UCSD-AML1 (cell line): ENCODE measurements around the gene PDCD7.
"Not testable (repeated sequence)": the region's sequence is repeated elsewhere in the genome, so short reads cannot be mapped to it uniquely, and the experiment has no call there.

Source experiments
- DNase-seq: peaks from one replicate; lab custom pipeline; 2025; ENCODE audit not compliant: unreplicated experiment; lab: John Stamatoyannopoulos, UW

The PDCD7 gene

DNA sequence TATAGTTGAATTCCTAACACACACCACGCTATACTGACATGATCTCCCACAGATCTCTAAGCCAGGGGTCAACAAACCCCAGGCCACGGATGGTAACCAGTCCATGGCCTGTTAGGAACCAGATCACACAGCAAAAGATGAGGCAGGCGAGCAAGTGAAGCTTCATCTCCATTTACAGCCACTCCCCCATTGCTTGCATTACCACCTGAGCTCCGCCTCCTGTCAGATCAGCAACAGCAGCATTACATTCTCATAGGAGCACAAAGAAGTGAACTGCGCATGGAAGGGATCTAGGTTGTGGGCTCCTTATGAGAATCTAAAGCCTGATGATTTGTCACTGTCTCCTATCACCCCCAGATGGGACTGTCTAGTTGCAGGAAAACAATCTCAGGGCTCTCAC, 2.7 kb downstream of the PDCD7 start:
- DNase-seq: no peak

DNA sequence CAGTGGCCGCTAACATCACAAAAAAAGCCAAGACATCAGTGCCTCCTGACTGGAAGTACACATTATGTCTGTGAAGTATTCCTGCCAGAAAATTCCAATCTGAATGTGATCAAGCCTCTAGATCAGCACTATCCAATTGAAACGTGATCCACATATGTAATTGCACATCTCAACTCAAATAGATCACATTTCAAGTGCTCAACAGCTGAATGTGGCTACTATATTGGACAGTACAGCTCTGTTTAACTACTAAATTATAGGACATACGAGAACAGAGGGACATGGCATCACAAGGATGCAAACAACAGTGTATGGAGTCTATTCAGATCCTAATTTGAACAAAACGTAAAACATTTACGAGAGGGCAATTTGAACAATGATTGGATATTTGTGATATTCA, 18.1 kb downstream of the PDCD7 start:
- no peak for DNase-seq

DNA sequence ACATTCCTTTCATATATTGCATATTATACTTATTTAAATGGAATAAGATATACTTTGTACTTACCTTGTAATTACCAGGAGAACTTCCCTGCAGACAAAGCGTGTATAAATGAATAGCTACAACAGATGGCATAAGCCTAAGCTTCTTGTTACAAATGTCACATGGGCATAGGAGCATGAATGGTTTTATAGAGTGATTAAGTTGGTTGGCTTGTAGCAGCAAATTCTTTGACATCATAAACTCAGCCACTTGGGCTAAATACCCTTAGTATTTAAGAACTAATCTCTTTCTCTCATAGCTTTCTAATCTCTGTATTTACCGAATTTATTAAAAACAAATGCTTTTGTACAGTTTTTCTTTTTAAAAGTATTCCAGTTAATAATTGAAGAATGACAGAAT, 18.5 kb downstream of the PDCD7 start, which contains the start of gene UBAP1L:
TSS of gene UBAP1L (minus strand) at position 115 of the 400 bp plus-strand sequence. CDS start 8,985 bp downstream, outside the sequence.
- no peak for DNase-seq

DNA sequence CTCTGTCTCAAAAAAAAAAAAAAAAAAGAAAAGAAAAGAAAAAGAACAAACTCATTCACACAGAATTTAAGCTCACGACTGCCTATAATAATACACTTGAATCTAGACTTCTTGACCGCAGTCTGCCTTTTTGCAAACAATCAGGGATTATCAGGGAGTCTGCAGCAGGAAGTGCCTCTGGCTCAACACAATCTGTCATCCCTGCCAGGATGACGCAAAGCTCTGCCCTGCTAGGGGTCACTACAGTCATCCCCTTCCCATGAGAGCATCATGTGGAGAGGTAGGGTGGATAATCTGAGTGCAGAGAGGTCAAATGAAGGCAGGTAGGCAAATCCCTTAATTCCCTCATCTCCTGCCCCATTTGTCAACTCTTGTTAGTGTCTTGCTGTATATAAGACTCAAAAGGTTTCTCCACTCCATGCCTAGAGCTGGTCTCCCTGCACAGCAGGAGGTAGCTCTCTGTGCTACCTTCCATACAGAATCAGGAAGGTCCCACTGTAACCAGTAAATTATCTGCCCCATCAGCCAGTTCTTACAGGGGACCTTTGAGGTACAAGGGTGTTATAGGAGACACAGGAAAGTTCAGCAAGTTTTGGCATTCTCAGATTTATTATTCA, 22.8 kb downstream of the PDCD7 start:
- DNase-seq: no peak

GRCh38 chr15:65106011-65106590, 27.5 kb downstream of the PDCD7 start:
- no peak for DNase-seq

GRCh38 chr15:65105038-65105437, 28.6 kb downstream of the PDCD7 start:
- DNase-seq: no peak

DNA sequence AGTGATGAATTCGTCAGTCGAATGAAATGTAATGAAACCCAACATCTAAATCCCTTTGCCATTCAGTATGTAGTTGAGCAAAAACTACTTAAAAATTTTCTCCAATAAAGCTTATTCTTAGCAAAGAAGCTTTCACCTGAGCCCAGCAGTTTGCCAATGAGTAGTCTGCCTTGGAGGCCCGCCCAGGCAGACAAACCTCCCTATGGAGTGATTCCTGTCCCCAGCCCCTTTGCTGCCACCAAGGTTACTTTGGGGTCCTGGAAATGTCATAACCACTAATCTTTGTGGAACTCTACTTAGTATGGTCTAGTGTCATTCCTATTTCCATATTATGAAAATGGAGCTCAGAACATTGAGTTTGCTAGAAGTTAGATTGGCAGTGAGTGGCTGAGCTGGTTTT, 30.7 kb downstream of the PDCD7 start:
- DNase-seq: no peak

DNA sequence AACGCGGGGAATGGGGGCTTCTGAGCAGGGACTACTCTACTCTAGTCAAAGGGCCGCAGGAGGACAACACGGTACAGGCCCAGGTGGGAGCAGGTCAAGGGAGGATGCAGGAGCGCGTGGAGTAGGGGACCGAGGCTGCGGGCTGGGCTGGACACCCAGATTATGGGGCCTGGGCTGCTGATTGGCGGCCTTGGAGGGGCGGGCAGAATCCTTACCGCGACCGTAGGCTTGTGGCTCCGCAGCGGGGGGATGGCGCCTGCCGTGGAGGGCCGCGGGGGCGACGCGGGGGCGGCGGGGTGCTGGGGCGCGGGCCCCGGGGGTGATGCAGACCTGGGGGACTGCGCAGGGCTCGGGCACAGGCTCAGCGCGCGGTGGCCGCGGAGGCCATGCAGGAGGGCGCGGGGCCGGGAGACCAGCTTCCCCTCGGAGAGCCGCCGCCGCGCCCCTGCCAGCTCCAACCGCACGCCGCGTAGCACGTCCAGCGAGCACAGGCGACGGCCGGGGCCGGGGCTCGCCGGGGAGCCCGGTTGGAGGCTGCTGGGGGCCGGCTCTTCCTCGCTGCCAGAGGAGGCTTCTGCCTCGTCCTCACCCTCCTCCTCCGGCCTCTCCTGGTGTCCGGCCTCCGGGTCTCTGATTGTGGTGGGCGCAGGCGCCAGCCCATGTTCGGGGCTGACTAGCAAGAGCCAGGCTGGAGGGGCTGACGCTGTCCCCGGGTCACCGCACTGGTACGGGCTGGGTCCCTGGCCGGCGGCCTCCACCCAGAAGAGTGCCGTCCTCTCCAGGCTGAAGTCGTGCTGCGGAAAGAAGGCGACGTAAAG, 31.5 kb downstream of the PDCD7 start:
- DNase-seq: no peak

GRCh38 chr15:65101411-65101890, 32.2 kb downstream of the PDCD7 start:
- DNase-seq: peak; percentile 60

DNA sequence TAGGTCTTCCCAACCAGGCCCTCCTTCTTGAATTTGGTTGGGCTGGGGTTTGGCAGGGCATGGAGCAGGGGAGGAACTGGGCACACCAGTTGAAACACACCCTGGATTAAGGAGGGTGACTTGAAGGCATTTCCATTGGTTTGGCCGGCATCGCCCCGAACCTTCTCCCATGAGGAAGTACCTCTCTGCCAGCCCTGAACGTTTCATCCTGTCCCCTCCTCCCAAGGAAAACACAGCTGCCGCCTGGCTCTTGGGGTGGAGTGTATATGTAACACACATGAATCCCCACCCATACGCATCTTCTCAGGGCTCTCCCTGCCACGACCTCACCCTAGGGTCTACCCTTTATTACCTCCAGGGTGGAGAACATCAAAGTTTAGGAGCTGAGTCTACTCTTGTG, 33.2 kb downstream of the PDCD7 start:
- no peak for DNase-seq

DNA sequence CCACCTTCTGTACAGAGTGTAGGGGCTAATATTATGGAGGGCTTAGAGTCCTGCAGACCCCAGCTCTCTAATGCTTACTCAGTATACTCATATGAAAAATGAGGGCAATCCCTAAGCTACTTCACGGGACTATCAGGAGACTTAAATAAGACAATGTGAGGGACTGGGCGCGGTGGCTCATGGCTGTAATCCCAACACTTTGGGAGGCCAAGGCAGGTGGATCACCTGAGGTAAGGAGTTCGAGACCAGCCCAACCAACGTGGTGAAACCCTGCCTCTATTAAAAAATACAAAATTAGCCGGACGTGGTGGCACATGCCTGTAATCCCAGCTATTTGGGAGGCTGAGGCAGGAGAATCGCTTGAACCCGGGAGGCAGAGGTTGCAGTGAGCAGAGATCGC, 33.8 kb downstream of the PDCD7 start:
- DNase-seq: not testable (repeated sequence)

- DNase-seq: no peak
Measured at GRCh38 chr15:65099336-65099735, 34.3 kb downstream of the PDCD7 start.

DNA sequence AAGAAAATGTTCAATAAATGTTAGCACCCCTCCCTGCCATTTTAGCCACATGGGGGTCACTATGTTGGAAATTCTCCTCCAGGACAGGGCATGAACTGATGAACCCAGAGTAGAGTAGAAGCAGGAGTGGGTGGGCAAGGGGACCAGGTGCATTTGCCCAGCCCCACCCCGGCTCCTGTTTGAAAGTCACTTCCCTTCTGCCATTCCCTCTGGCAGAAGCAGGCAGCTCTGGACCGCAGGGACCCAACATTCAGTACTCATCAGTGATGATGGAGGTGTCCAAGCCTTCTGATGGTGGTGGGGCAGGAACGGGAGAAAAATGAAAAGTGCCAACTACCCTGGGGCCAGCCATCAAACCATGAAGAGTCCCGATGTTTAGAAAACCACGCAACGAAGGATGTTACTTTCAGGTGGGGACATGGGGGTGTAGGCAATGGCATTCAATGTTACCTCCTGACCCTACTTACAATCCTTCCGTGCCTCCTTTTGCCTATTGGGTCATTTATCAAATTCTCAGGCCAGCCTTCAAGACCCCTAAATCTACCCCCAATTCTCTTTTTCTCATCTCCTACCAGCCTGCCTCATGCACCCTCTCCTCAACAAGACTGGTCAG, 35.9 kb downstream of the PDCD7 start:
- DNase-seq: no peak

- no peak for DNase-seq
Measured at GRCh38 chr15:65096481-65097385, 36.9 kb downstream of the PDCD7 start.

- no peak for DNase-seq
Measured at GRCh38 chr15:65095747-65096104, 37.9 kb downstream of the PDCD7 start.

- DNase-seq: no peak
Measured at GRCh38 chr15:65095011-65095746, 38.4 kb downstream of the PDCD7 start.

DNA sequence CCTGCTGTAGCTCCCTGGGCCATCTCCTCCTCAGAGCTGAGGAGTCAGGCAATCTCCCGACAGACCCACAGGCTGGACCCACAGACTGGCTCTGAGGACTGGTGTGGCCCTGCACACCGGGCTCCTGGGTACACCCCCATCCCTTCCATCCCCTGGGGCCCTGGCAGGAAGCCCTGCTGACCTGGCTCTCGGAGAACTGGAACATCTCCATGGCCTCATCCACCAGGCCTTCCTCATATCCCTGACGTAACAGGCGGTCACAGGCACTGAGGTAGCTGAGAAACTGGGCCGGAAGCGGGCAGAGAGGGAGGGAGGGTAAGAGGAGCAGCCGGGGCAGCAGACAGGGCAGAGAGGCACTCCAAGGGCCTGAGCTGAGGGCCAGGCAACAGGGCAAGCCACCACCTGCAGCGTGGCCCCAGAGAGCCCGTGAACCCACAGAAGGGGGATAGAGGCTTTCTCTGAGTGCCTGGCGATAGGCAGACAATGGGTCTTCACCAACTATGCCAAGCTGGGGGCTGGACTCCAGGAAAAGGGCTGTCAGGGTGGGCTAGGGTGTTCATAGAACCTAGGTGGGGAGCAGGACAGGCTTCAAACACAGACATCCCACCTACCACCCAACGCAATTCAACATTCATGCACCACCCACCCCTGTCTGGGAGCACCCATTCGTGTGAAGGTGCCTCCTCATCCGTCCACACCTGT, 39.2 kb downstream of the PDCD7 start:
- no peak for DNase-seq

GRCh38 chr15:65093793-65094170, 39.8 kb downstream of the PDCD7 start:
- DNase-seq: not testable (repeated sequence)
